ENCODE measurements around the gene SPDYE6.
"Not testable (repeated sequence)": the region's sequence is repeated elsewhere in the genome, so short reads cannot be mapped to it uniquely, and the experiment has no call there.

Gene SPDYE6

GRCh38 chr7:102356344-102356743 is at the start of gene SPDYE6:
SPDYE6 (minus strand) TSS chr7:102356444; CDS start chr7:102356023, 421 bp downstream.
- ATAC-seq, DNase-seq: not testable (repeated sequence)

GRCh38 chr7:102404862-102405188 is 48.6 kb upstream of the SPDYE6 start:
- ATAC-seq = not testable (repeated sequence)

GRCh38 chr7:102404005-102404861 is 48.0 kb upstream of the SPDYE6 start:
- ATAC-seq = peak; percentile 91

More at GRCh38 chr7:102404862-102405188, 48.6 kb upstream of the SPDYE6 start:
- DNase-seq = not testable (repeated sequence)

GRCh38 chr7:102403563-102403962 is 47.3 kb upstream of the SPDYE6 start:
- ATAC-seq (no peak), DNase-seq (no peak)

More at GRCh38 chr7:102404005-102404861, 48.0 kb upstream of the SPDYE6 start:
- peak; percentile 31 for DNase-seq

- DNase-seq (no peak), ATAC-seq (no peak)
Observed at GRCh38 chr7:102400360-102400759, 44.1 kb upstream of the SPDYE6 start.

- DNase-seq (no peak), ATAC-seq (no peak)
Observed at GRCh38 chr7:102398543-102398942, 42.3 kb upstream of the SPDYE6 start.

- DNase-seq (no peak), ATAC-seq (no peak)
Observed at GRCh38 chr7:102396710-102397019, 40.4 kb upstream of the SPDYE6 start.

GRCh38 chr7:102395873-102396709 is 39.8 kb upstream of the SPDYE6 start, which contains the start of gene PRKRIP1:
PRKRIP1 (plus strand) TSS chr7:102396363; CDS start chr7:102396412, 49 bp downstream.
- peak; percentile 96 for ATAC-seq
- DNase-seq = peak; percentile 81

GRCh38 chr7:102395592-102395872 is 39.3 kb upstream of the SPDYE6 start:
- ATAC-seq (no peak), DNase-seq (no peak)

GRCh38 chr7:102393467-102393866 is 37.2 kb upstream of the SPDYE6 start:
- no peak for DNase-seq
- no peak for ATAC-seq

- DNase-seq = no peak
- no peak for ATAC-seq
Observed at GRCh38 chr7:102392330-102392729, 36.1 kb upstream of the SPDYE6 start.

- ATAC-seq (peak; percentile 86), DNase-seq (peak; percentile 78)
Observed at GRCh38 chr7:102390697-102391484, 34.6 kb upstream of the SPDYE6 start.

GRCh38 chr7:102389810-102390209 is 33.6 kb upstream of the SPDYE6 start:
- no peak for DNase-seq
- no peak for ATAC-seq

GRCh38 chr7:102387064-102387463 is 30.8 kb upstream of the SPDYE6 start:
- no peak for DNase-seq
- ATAC-seq = no peak

GRCh38 chr7:102381696-102382425 is 25.6 kb upstream of the SPDYE6 start:
- not testable (repeated sequence) for ATAC-seq, DNase-seq

GRCh38 chr7:102380837-102381236 is 24.6 kb upstream of the SPDYE6 start:
- not testable (repeated sequence) for DNase-seq, ATAC-seq

- no peak for DNase-seq
- ATAC-seq = no peak
Observed at GRCh38 chr7:102376964-102377466, 20.8 kb upstream of the SPDYE6 start.

- DNase-seq, ATAC-seq: not testable (repeated sequence)
Observed at GRCh38 chr7:102372796-102373195, 16.6 kb upstream of the SPDYE6 start.

GRCh38 chr7:102370038-102370437 is 13.8 kb upstream of the SPDYE6 start:
- not testable (repeated sequence) for ATAC-seq, DNase-seq

- not testable (repeated sequence) for ATAC-seq, DNase-seq
Observed at GRCh38 chr7:102365390-102365789, 9.1 kb upstream of the SPDYE6 start.

GRCh38 chr7:102364394-102364886 is 8.2 kb upstream of the SPDYE6 start:
- ATAC-seq = not testable (repeated sequence)
- DNase-seq = peak; percentile 17

All from stimulated activated naive CD8-positive, alpha-beta T cell treated with anti-CD3 and anti-CD28 coated beads, Interleukin-15, Interleukin-2, amounts not matched to agents 100 U/mL and 50 U/mL, for 24 hours (primary cell).